Lung (tissue), 12 donors: ENCODE data around the gene CDC123. TPM values are rescaled to one million over a fixed set of nuclear protein-coding genes. Genes with fewer than 3 reads are reported as not detected.
"Not testable (repeated sequence)": the region's sequence is repeated elsewhere in the genome, so short reads cannot be mapped to it uniquely, and the experiment has no call there.

Experiments
- ATAC-seq: fragments of 200-7000 bp; cut with Tn5 transposase; one replicate; pipeline ENCODE4 v1.9.1; 2020; ENCODE audit warnings: moderate number of reproducible peaks; ENCODE audit not compliant: insufficient read depth, low FRiP score
- DNase-seq, 3 donors: peaks; one replicate each; pipeline ENCODE4 v3.0.0-alpha.2; 2013 to 2017
- H3K27ac ChIP-seq, 2 donors: one replicate each; pipeline ENCODE4 v1.5.1; 2013; ENCODE audit warnings: mild to moderate bottlenecking in 2 of 2, moderate library complexity in 2 of 2, control low read depth in 1 of 2, inconsistent platforms in 1 of 2, low read depth in 1 of 2, low read length in 1 of 2
- H3K27me3 ChIP-seq, 3 donors: one replicate each; pipeline ENCODE4 v1.5.1; 2013; ENCODE audit warnings: low read length in 2 of 3; ENCODE audit not compliant: control insufficient read depth in 3 of 3, insufficient read depth in 3 of 3
- H3K36me3 ChIP-seq, 4 donors: one replicate each; pipeline ENCODE4 v1.5.1; 2013; ENCODE audit warnings: low read length in 4 of 4, mild to moderate bottlenecking in 1 of 4, moderate library complexity in 1 of 4; ENCODE audit not compliant: control insufficient read depth in 4 of 4, insufficient read depth in 4 of 4
- H3K4me1 ChIP-seq, 5 donors: one replicate each; pipeline ENCODE4 v1.5.1; 2013; ENCODE audit warnings: low read length in 5 of 5, mild to moderate bottlenecking in 2 of 5, moderate library complexity in 1 of 5; ENCODE audit not compliant: control insufficient read depth in 5 of 5, insufficient read depth in 5 of 5
- H3K4me3 ChIP-seq: one replicate; pipeline ENCODE4 v1.5.1; 2013; ENCODE audit warnings: mild to moderate bottlenecking, control low read depth, moderate library complexity
- H3K9ac ChIP-seq, 2 donors: one replicate each; pipeline ENCODE4 v1.5.1; 2013; ENCODE audit warnings: low read length in 2 of 2, control low read depth in 1 of 2; ENCODE audit not compliant: insufficient read depth in 1 of 2
- H3K9me3 ChIP-seq, 4 donors: one replicate each; pipeline ENCODE4 v1.5.1; 2013; ENCODE audit warnings: low read length in 3 of 4, mild to moderate bottlenecking in 1 of 4, moderate library complexity in 1 of 4; ENCODE audit not compliant: control insufficient read depth in 4 of 4, insufficient read depth in 3 of 4
- CTCF ChIP-seq: IDR thresholded peaks from 2 replicates; pipeline ENCODE4 v1.5.1; 2012; ENCODE audit warnings: mild to moderate bottlenecking; ENCODE audit errors: control extremely low read depth, extremely low read depth
- WGBS, 2 donors: extraction: QIAGEN DNeasy Blood & Tissue Kit; methylation state at CpG; one replicate each; pipeline ENCODE4 v1.1.7; 2013; 5-methylcytosine and 5-hydroxymethylcytosine counted together
- polyA plus RNA-seq, 2 donors: library from polyadenylated mRNA; stranded (reverse); fragments of 200-250 nt; gene quantifications; one replicate each; pipeline ENCODE4 v1.2.1, GENCODE V29; 2013
- total RNA-seq, 2 donors: library from RNA; depleted of rRNA in 1 of 2; stranded (reverse); fragments of >200 nt in 1 of 2; gene quantifications; one replicate each; pipeline ENCODE4 v1.2.1, GENCODE V29; 2014 to 2021
- donor health status: control.
- donor health status: control.
- donor health status: Bipolar disorder and iron deficiency.
- donor health status: healthy.
- donor health status: DM: yes; HTN: yes; CAD: no.

Gene CDC123
- total and polyA plus RNA-seq, 4 donors = 25.8 to 74.8 (median 54.4) TPM

- H3K9ac ChIP-seq = no peak overlapping the region
- ATAC-seq (no peak), DNase-seq (no peak)
- H3K27me3 ChIP-seq = no peaks in the 10 kb centered on the region
- no peak overlapping the region for H3K27ac ChIP-seq
- peaks cover 0 to 2% (median 0%) of the 10 kb centered on the region in 5 donors for H3K4me1 ChIP-seq
- H3K9me3 ChIP-seq = no peaks in the 10 kb centered on the region
- WGBS, 2 donors = 91 to 96% methylated on average over 11 of the region's 11 CpGs
- peaks cover 10 to 18% (median 13%) of the 10 kb centered on the region in 4 donors for H3K36me3 ChIP-seq
- no peak overlapping the region for H3K4me3 ChIP-seq
- no peak for TF ChIP-seq CTCF
Measured at GRCh38 chr10:12228851-12229250, 32.9 kb downstream of the CDC123 start.

GRCh38 chr10:12234687-12235086, 38.7 kb downstream of the CDC123 start:
- not testable (repeated sequence) for H3K27me3 ChIP-seq, ATAC-seq, H3K9ac ChIP-seq, H3K4me1 ChIP-seq, H3K4me3 ChIP-seq, H3K9me3 ChIP-seq, DNase-seq
- peak overlapping the region in 1 of 2 donors; percentile 49 for H3K27ac ChIP-seq
- WGBS, 2 donors = 96 to 97% methylated on average over 5 of the region's 5 CpGs
- H3K36me3 ChIP-seq = peaks cover 16 to 25% (median 21%) of the 10 kb centered on the region in 4 donors

- peak overlapping the region in 1 of 2 donors; percentile 49 for H3K27ac ChIP-seq
- TF ChIP-seq CTCF = no peak
Measured at GRCh38 chr10:12235116-12235694, 39.2 kb downstream of the CDC123 start.

GRCh38 chr10:12235796-12236195, 39.8 kb downstream of the CDC123 start:
- Histone ChIP-seq H3K9me3 (no peaks in the 10 kb centered on the region), H3K9ac (no peak overlapping the region), H3K27ac (peak overlapping the region in 1 of 2 donors; percentile 45), H3K36me3 (peaks cover 13 to 24% (median 21%) of the 10 kb centered on the region in 4 donors), H3K4me3 (no peak overlapping the region), H3K27me3 (no peaks in the 10 kb centered on the region), H3K4me1 (peaks cover 0 to 4% (median 0%) of the 10 kb centered on the region in 5 donors)
- DNase-seq (peak in 2 of 3 donors; percentile 36 to 77), ATAC-seq (no peak)
- no peak for TF ChIP-seq CTCF
- 50 to 79% methylated on average over 4 of the region's 4 CpGs for WGBS, 2 donors

More at GRCh38 chr10:12235116-12235694, 39.2 kb downstream of the CDC123 start:
- Histone ChIP-seq H3K4me1 (peaks cover 0 to 4% (median 0%) of the 10 kb centered on the region in 5 donors), H3K27me3 (no peaks in the 10 kb centered on the region), H3K36me3 (peaks cover 13 to 25% (median 21%) of the 10 kb centered on the region in 4 donors), H3K9ac (no peak overlapping the region), H3K4me3 (no peak overlapping the region), H3K9me3 (no peaks in the 10 kb centered on the region)
- DNase-seq (no peak), ATAC-seq (no peak)
- WGBS, 2 donors = 76 to 89% methylated on average over 3 of the region's 3 CpGs
